Subcutaneous adipose tissue (tissue), 4 donors: ENCODE results near the gene LIF. TPM values are rescaled to one million over a fixed set of nuclear protein-coding genes. Genes with fewer than 3 reads are reported as not detected.

Experiments used
- total RNA-seq, 4 donors: library from RNA; depleted of rRNA; stranded (reverse); fragments of >200 nt; gene quantifications; one replicate each; pipeline ENCODE4 v1.1.0, GENCODE V29; 2016
- TF ChIP-seq, protein P1 (sequence below): fragments of 450-650 bp; IDR thresholded peaks from one replicate; pipeline ENCODE4 v1.5.1; 2016; ENCODE audit warnings: low read depth, mild to moderate bottlenecking, control low read depth, antibody characterized with exemption, moderate library complexity

The LIF gene
- total RNA-seq, 4 donors from 2014 or later = 0.82 to 0.88 TPM; not detected in 2

DNA sequence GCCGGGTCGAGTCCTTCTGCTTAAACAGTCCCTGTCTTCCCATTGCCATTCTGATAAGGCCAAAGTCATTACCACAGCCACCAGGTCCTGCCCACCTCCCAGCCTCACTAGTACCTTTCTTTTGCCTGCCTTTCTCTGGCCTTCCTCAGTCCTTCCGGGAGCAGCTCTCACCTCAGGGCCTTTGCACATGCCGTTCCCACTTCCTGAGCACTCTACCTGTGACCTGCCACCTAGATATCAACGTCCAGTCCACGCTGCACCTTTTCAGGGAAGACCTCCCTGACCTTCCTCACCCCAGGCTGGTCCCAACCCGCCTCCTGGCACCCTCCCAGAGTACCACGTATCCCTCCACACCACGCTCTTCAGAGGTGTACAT lies 27.9 kb upstream of the LIF start:
- TF ChIP-seq, protein P1, sequence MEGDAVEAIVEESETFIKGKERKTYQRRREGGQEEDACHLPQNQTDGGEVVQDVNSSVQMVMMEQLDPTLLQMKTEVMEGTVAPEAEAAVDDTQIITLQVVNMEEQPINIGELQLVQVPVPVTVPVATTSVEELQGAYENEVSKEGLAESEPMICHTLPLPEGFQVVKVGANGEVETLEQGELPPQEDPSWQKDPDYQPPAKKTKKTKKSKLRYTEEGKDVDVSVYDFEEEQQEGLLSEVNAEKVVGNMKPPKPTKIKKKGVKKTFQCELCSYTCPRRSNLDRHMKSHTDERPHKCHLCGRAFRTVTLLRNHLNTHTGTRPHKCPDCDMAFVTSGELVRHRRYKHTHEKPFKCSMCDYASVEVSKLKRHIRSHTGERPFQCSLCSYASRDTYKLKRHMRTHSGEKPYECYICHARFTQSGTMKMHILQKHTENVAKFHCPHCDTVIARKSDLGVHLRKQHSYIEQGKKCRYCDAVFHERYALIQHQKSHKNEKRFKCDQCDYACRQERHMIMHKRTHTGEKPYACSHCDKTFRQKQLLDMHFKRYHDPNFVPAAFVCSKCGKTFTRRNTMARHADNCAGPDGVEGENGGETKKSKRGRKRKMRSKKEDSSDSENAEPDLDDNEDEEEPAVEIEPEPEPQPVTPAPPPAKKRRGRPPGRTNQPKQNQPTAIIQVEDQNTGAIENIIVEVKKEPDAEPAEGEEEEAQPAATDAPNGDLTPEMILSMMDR = no peak

DNA sequence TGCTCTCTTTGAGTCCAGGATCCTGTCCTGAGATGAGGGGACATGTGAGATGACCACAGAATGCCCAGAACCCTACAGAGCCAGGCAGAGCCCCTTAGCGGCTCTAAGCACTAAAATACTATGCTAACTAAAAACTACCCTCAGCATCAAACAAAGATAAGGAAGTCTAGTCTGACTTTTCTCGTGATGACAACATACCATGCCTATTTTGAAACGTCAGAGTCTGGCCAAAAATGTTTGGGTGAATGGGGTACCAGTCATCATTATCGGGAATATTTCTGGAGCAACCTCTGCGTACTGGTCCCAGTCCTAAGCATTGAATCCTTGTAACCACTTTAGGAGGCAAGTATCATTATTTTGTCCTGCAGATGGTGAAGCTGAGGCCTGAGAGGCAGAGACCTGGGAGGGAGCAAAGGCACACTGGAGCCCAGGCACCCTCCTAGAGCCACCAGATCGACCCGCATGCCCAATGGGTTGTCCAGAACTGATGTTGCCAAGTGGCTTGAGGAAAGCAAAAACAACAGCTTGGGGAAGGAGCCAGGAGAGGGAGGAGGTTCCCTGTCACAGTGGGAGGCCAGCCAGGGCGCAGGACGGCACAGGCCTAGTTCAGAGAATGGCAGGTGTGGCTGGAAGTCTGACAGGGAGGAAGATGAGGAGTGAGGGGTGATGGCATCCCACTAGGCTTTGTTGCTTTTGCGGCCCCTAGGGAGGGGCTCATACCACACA lies 27.3 kb upstream of the LIF start:
- TF ChIP-seq, protein P1 = no peak

DNA sequence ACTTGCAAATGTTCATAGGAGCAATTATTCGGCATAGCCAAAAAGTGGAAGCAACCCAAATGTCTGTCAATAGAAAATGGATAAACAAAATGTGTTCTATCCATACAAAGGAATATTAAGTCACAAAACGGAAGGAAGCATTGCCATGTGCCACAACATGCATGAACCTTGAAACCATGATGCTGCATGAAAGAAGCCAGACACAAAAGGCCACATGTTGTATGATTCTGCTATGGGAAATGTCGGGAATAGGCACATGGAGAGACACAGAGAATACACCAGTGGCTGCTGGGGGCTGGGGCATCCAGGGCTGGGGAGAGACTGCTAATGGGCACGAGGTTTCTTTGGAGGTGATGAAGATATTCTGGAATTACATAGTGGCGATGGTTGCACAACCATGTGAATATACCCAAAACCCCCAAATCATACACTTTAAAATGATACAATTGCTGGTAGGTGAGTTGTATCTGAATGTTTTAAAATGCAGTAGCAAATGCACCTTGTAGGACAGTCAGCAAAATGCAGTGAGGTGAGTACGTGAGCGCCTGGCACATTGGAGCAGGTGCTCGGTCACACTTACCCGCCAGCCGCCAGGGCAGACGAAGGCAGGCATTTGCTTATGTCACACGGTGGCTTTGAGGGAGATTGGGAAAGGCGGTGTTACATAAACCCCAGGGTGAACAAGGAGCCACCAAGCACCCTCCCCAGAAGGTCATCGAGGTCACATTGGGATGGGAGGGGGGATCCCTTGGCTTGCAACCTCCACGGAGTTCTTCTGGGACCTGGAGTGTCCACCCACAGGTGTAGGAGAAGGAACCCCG lies 26.4 kb upstream of the LIF start:
- TF ChIP-seq, protein P1 = no peak

DNA sequence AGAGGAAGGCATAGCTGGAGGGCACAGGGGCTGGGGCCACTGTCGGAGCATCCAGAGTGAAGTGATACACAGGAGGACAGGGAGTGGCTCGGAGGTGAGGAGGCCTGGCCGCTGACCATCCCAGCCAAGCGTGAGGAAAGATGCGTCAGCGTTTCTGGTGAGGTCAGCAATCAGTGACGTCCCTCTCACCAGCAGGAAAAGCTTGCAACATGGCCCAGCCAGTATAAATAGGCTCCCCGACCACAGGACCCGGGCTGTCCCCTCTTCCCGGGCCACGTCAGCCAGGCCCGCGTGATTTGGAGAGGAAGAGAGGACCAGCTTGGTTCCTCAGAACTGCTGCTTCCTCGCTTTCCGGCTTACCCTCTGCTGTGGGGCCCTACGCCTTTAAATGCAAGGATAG lies 24.3 kb upstream of the LIF start:
- TF ChIP-seq, protein P1 = no peak

DNA sequence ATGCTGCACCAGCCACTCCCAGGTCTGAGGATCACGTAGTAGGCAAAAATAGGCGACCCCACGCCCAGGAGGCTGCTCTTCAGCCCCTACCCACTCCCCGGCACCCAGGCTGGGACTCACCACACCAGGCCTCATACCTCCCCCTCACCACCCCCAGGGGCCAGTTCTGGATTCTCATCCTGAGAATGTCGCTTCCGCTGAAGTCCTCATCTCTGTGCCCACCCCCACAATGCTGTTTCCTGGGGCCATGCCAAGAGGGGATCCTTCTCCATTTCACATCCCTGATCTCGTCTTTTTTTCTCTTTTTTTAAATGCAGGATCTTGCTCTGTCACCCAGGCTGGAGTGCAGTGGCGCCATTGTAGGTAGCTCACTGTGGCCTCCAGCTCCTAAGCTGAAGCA lies 21.8 kb upstream of the LIF start:
- TF ChIP-seq, protein P1 = no peak

DNA sequence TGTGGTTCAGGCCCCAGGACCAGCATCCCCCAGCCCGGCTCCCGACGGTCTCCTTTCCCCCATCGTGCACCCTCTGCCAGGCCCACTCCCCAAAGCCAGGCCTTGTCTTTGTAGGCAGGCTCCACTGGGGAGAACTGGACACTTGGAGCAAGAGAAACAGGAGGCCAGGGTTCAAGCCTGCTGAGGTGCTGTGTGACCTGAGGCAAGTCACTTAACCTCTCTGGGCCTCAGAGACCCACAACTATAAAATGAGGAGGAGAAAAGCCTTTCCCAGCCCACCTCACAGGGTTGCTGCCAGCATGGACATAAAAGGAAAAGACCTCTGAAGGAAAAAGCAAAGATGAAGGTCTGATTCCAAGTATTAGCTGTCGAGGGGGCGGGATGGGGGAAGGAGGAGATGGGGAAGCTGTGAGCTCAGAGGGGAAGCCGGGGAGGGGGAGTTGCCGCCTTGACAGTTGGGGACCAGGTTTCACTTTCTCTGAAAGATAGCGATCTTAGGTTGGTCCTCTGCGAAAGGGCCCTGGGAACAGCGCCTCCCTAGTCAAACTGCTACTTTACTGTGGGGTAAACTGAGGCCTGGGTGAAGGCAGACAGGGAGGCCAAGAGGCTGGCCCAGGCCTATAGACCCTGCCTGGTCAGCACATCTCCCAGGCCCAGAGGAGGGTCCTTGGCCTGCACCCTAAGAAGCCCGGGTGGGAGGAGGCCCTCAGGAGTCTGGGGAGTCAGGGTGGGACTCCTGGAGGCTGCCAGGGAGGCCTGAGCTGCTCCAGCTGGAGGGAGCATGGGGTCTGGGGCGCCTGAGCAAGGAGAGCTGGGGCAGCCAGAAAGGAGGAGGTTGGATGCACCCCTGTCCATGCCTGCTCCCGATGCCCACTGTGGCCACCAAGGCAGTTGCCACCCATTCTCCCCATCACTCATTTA lies 21.1 kb upstream of the LIF start:
- TF ChIP-seq, protein P1 = no peak
